GM21619 (cell line): ENCODE measurements around the gene NDUFAF5.
"Not testable (repeated sequence)": the region's sequence is repeated elsewhere in the genome, so short reads cannot be mapped to it uniquely, and the experiment has no call there.

Source experiments
- ATAC-seq: cut with Tn5 transposase; IDR thresholded peaks from one replicate; pipeline ENCODE4 v1.9.1; 2021; ENCODE audit not compliant: unreplicated experiment

Gene NDUFAF5

DNA sequence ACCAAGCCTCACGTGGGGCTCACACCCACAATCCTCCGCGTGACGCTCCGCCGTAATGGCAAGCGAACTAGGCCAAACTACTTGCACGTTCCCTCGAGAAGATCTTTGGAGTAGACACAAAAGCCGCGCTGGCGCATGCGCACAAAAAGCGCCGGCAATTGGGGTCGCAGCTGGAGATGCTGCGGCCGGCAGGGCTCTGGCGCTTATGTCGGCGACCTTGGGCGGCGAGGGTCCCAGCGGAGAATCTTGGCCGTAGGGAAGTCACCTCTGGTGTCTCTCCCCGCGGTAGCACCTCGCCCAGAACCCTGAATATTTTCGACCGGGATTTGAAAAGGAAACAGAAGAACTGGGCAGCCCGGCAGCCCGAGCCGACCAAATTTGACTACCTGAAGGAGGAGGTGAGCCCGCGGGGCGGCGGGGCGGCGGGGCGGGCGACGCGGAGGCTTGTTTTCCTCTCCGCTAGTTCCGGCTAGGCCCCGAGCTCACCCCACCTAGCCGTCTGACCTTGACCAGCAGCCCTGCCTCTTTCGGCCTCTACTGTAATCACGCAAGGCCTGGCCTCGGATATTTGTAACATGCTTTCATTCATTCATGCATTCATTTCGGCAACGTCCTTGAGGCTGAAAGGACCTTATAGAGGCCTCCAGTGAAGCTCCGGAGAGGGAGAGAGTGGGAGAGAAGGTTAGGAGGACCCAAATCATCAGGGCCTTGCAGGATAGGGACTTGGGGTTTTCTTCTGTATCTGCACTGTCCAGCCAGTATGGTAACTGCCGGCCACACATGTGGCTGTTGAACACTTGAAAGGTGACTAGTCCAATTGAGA, at the start of gene NDUFAF5, which contains the start of gene ESF1:
Gene NDUFAF5 (plus strand): TSS at position 136 of the 823 bp plus-strand sequence. CDS start 41 bp downstream, at position 177.
Gene ESF1 (minus strand): TSS at position 27 of the 823 bp plus-strand sequence. CDS start 1,779 bp downstream, outside the sequence.
- ATAC-seq, result peak; percentile 94

- no peak for ATAC-seq
These were observed 49.0 kb upstream of the NDUFAF5 start for GRCh38 chr20:13735826-13736225.

DNA sequence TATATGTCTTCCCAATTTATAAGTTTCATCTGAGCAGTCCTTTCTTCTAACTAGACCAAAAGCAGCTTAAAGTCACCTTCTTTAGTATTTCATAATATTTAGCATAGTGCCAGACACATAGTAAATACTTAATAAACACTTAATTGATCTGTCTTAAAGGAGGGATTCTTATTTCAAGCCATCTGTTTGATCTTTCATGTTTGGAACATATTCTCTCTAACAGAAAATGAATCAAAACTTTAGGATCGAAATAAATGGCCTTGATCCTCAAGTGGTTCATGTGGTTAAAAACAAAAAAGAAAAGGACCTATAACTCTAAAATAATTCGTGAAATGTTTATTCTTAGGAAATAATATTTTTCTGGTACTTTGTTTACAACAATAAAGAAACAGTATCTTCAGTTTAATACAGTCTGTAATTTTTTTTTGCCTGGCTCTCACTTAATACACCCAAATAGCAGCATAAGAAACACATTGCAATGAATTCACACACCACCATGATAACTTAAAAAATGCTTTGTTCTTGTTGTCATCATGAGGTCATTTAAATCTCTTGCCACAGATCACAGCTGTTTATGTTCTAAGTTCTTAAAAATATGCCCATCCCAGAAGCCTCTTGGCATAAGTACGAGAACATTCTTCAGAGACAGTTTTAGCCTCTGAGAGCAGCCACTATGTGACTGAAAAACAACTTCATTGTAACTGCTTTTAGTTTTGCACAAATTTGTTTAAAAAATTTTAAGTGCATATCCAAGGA, 48.2 kb upstream of the NDUFAF5 start:
- no peak for ATAC-seq

DNA sequence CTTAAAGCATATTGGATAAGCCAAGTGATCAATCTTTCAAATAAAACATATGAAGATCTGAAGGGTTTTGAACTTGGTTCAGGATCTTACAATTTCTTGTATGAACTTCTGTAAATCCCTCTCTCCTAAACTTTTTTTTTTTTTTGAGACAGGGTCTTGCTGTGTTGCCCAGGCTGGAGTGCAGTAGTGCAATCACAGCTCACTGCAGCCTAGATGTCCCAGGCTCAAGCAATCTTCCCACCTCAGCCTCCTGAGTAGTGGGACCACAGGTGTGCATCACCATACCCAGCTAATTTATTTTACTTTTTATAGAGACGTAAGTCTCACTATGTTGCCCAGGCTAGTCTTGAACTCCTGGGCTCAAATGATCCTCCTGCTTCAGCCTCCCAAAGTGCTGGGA, 46.6 kb upstream of the NDUFAF5 start:
- not testable (repeated sequence) for ATAC-seq

DNA sequence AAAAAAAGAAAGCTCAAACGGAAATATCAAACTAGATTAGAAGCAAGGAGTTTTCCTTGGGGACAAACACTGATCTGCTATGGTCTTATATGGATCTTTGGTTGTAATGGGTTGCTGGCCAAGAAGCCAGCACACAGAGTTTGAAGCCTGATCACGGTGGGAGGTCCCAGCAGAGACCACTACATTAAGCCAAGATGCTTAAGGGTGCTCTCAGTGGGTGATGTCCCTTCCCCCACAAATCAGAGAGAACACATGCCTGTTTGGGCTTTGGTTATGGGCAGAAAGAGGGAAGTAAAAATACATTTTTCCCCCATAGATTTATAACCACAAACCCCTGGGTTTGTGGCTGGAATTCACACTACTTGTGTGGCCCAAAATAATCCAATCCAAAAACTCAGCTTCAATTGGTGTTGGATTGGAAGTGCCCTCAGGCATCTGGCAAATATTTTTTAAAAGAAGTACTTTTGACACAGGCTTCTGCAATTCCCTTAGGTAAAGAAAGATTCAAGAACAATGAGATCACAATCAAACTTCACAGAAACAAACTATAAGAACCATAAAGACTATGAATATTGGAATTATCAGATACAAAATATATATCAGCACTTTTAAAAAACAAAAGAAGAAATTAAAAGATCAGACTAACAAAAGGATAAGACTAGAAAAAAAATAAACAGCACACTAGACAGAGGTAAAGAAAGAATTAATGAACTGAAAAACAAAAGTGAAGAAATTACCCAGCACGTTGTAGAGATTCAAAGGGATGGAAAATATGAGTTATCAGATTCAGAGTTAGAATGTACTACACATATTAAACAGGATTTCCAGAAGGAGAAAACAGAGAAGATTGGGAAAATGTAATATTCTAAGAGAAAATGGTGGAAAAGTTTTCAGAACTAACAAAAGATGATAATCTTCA, 44.8 kb upstream of the NDUFAF5 start:
- ATAC-seq, result no peak

- ATAC-seq, result no peak
These were observed 42.9 kb upstream of the NDUFAF5 start for GRCh38 chr20:13741879-13742278.

- no peak for ATAC-seq
These were observed 40.5 kb upstream of the NDUFAF5 start for GRCh38 chr20:13744352-13744751.

GRCh38 chr20:13745784-13746183, 39.0 kb upstream of the NDUFAF5 start:
- ATAC-seq, result no peak

GRCh38 chr20:13749811-13750210, 35.0 kb upstream of the NDUFAF5 start:
- no peak for ATAC-seq

GRCh38 chr20:13753436-13754036, 31.3 kb upstream of the NDUFAF5 start:
- ATAC-seq, result no peak

DNA sequence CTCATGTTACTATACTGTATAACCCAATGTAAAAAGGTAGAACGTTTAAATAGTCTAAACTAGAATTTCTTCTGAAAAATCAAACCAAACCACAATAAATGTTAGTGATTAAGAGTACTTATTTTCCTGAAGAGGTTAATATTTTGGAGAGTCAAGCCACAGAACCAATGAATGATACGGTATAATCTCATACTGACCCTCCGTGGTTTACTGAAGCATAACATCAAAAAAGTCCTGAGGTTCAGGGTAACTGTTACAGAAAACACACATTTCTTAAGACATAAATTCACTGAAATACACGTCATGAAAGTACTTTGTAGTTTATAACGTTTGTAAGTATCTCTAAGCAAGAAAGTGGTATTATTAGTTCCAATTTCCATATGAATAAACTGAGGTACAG, 29.0 kb upstream of the NDUFAF5 start:
- no peak for ATAC-seq

GRCh38 chr20:13756551-13756950, 28.3 kb upstream of the NDUFAF5 start:
- no peak for ATAC-seq

GRCh38 chr20:13758884-13759283, 25.9 kb upstream of the NDUFAF5 start:
- no peak for ATAC-seq

DNA sequence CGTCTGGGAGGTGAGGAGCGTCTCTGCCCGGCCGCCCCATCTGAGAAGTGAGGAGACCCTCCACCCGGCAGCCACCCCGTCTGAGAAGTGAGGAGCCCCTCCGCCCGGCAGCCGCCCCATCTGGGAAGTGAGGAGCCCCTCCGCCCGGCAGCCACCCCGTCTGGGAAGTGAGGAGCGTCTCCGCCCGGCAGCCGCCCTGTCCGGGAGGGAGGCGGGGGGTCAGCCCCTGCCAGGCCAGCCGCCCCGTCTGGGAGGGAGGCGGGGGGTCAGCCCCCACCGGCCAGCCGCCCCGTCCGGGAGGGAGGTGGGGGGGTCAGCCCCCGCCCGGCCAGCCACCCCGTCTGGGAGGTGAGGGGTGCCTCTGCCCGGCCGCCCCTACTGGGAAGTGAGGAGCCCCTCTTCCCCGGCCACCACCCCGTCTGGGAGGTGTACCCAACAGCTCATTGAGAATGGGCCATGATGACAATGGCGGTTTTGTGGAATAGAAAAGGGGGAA, 24.3 kb upstream of the NDUFAF5 start:
- not testable (repeated sequence) for ATAC-seq

DNA sequence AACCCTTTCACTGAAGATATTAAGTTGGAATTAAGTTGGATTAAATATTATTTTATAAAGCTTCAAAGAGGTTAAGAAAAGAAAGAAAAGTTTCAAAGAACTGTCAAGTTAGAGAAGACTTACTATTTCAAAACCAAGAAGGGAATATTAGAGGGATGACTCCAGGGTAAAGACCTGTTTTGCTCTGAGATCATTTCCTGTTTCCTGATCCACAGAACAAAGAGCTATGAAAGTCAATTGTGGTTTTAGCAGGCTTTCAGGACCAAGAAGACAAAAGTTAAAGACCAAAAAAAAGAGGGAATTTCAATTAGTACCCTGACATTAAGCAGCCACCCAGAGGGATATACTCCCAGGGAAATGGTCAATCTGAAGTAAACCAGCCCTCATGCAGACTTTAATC, 19.5 kb upstream of the NDUFAF5 start:
- no peak for ATAC-seq

DNA sequence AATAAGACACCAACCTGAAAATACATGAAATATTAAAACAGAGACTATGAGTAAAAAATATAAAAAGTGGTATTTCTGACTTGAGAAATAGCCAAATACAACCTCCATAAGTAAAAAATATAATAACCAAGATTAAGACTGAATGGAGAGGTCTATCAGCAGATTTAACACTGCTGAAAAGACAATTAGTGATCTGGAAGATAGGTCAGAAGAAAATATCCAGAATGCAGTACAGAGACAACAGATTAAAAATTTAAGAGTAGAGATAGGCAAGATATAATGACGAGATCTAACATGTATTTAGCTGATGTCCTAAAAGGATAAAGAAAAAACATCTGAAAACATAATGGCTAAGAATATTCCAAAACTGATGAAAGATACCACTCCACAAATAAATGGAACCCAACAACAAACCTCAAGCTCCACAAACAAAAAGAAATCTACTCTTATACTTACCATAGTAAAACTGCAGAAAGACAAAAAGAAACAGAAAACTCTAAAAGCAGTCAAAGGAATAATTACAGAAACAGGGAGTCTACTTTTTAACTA, 18.9 kb upstream of the NDUFAF5 start:
- ATAC-seq, result no peak

DNA sequence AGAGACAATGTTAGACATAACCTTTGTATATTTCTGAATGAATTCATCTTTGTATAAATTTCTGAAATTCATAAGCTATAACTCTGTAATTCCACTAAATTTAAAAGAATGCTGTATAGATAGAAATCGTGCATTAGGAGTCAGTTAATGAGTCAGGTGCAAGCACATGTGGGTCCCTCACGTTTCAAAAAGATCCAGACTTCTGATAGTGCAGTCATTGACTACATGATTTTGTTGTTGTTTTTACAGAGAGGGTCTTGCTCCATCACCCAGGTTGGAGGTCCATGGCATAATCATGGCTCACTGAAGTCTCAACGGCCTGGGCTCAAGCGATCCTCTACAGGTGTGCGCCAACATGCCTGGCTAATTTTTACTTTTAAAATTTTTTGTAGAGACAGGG, 14.7 kb upstream of the NDUFAF5 start:
- ATAC-seq, result no peak

GRCh38 chr20:13771853-13772453, 12.9 kb upstream of the NDUFAF5 start:
- no peak for ATAC-seq

GRCh38 chr20:13772529-13772928, 12.3 kb upstream of the NDUFAF5 start:
- no peak for ATAC-seq

GRCh38 chr20:13775867-13776266, 9.0 kb upstream of the NDUFAF5 start:
- ATAC-seq, result no peak
